ENCODE results near the gene ZBTB47. TPM values are rescaled to one million over a fixed set of nuclear protein-coding genes. Genes with fewer than 3 reads are reported as not detected.
A peak's percentile ranks its signal among the peaks of the same experiment; 100 is the strongest.

ZBTB47 gene
- total RNA-seq, 2 experiments from 2014 or later: 0.43 to 0.45 TPM

- Mint-ChIP-seq H3K27me3 (peaks cover 10% of the 10 kb centered on the region), H3K9me3 (peaks cover 15% of the 10 kb centered on the region), H3K4me3 (no peak overlapping the region), H3K4me1 (ENCODE audit: low read depth) (no peaks in the 10 kb centered on the region), H3K27ac (no peak overlapping the region), H3K36me3 (ENCODE audit: low read depth) (no peaks in the 10 kb centered on the region)
- ChIA-PET POLR2A (no interaction called here), CTCF (no interaction called here)
- intact Hi-C loops (cut with micrococcal nuclease): no loop called here
- ATAC-seq: no peak
- DNase-seq: no peak
- TF ChIP-seq, protein P1, sequence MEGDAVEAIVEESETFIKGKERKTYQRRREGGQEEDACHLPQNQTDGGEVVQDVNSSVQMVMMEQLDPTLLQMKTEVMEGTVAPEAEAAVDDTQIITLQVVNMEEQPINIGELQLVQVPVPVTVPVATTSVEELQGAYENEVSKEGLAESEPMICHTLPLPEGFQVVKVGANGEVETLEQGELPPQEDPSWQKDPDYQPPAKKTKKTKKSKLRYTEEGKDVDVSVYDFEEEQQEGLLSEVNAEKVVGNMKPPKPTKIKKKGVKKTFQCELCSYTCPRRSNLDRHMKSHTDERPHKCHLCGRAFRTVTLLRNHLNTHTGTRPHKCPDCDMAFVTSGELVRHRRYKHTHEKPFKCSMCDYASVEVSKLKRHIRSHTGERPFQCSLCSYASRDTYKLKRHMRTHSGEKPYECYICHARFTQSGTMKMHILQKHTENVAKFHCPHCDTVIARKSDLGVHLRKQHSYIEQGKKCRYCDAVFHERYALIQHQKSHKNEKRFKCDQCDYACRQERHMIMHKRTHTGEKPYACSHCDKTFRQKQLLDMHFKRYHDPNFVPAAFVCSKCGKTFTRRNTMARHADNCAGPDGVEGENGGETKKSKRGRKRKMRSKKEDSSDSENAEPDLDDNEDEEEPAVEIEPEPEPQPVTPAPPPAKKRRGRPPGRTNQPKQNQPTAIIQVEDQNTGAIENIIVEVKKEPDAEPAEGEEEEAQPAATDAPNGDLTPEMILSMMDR (IDR thresholded peaks at IDR 0.05): no peak
Observed at GRCh38 chr3:42681361-42682038, 28.0 kb downstream of the ZBTB47 start.

GRCh38 chr3:42682301-42683070 is 29.0 kb downstream of the ZBTB47 start:
- H3K36me3 Mint-ChIP-seq (ENCODE audit: low read depth): no peaks in the 10 kb centered on the region
- H3K27me3 Mint-ChIP-seq: peaks cover 10% of the 10 kb centered on the region
- intact Hi-C loops (cut with micrococcal nuclease): no loop called here
- no peak overlapping the region for H3K27ac Mint-ChIP-seq
- TF ChIP-seq, protein P1 (IDR thresholded peaks at IDR 0.05): no peak
- H3K4me3 Mint-ChIP-seq: no peak overlapping the region
- DNase-seq (no peak), ATAC-seq (no peak)
- CTCF ChIA-PET: no interaction called here
- H3K9me3 Mint-ChIP-seq: peaks cover 12% of the 10 kb centered on the region
- no peaks in the 10 kb centered on the region for H3K4me1 Mint-ChIP-seq (ENCODE audit: low read depth)
- POLR2A ChIA-PET: no interaction called here

GRCh38 chr3:42683875-42684598 is 30.5 kb downstream of the ZBTB47 start:
- CTCF ChIA-PET: no interaction called here
- TF ChIP-seq, protein P1 (IDR thresholded peaks at IDR 0.05): no peak
- DNase-seq: peak; percentile 73

DNA sequence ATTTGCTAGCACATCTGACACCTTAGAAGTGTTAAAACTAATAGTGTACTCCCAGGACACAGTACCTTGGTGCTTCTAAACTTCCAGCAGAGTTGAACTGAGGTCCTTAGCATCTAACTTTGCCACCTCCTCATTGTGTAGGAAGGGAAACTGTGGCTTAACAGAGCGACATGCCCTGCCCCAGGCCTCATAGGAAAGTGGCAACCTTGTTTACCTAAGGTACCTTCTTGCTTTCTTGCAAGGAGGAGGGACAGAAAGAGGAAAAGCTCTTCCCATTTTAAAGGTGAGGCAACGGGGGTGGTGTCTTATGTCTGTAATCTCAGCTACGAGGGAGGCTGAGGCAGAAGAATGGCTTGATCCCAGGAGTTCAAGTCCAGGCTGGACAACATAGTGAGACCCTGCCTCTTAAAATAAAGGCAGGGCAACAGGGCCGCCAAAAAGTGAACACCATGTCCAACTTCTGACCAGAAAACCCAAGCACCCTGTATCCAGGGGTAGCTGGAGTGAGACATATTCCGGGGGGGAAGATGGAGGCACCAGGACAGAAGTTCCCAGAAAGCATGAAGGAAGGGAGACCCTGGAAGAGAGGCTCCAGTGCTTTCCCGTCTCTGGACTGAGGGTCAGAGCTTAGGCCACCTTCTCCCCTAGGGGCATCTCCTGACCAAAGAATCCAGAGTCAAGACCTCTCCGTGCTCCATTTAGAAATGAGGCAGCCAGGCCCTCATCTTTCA is 31.3 kb downstream of the ZBTB47 start:
- DNase-seq: no peak
- no peaks in the 10 kb centered on the region for H3K9me3 Mint-ChIP-seq
- H3K36me3 Mint-ChIP-seq (ENCODE audit: low read depth): no peaks in the 10 kb centered on the region
- H3K4me1 Mint-ChIP-seq (ENCODE audit: low read depth): no peaks in the 10 kb centered on the region
- no peak overlapping the region for H3K4me3 Mint-ChIP-seq
- intact Hi-C loops (cut with micrococcal nuclease): no loop called here
- ATAC-seq: no peak
- H3K27ac Mint-ChIP-seq: no peak overlapping the region
- TF ChIP-seq, protein P1 (IDR thresholded peaks at IDR 0.05): no peak
- ChIA-PET POLR2A (interaction anchor here (0.9 kb wide), 1 partner anchor 84 kb away, joined by 3 read pairs; the partner anchor contains the start of gene NKTR), CTCF (no interaction called here)
- peaks cover 9% of the 10 kb centered on the region for H3K27me3 Mint-ChIP-seq

More at GRCh38 chr3:42683875-42684598, 30.5 kb downstream of the ZBTB47 start:
- ATAC-seq: peak; percentile 92
- no peaks in the 10 kb centered on the region for H3K4me1 Mint-ChIP-seq (ENCODE audit: low read depth)
- no peak overlapping the region for H3K27ac Mint-ChIP-seq
- H3K9me3 Mint-ChIP-seq: peaks cover 1% of the 10 kb centered on the region
- H3K36me3 Mint-ChIP-seq (ENCODE audit: low read depth): no peaks in the 10 kb centered on the region
- peaks cover 9% of the 10 kb centered on the region for H3K27me3 Mint-ChIP-seq
- no peak overlapping the region for H3K4me3 Mint-ChIP-seq
- intact Hi-C loops (cut with micrococcal nuclease): no loop called here
- POLR2A ChIA-PET: interaction anchor here (0.9 kb wide), 1 partner anchor 83 kb away, joined by 3 read pairs; the partner anchor contains the start of gene NKTR
